NCI-H446 treated with DMSO at 0.1 percent for 48 hours (cell line): ENCODE measurements around the gene FOXK2.
A peak's percentile ranks its signal among the peaks of the same experiment; 100 is the strongest.

Source experiments
- DNase-seq: peaks from one replicate; lab custom pipeline; 2025; lab: John Stamatoyannopoulos, UW

Gene FOXK2

GRCh38 chr17:82640036-82640435 lies 120.5 kb downstream of the FOXK2 start:
- no peak for DNase-seq

- no peak for DNase-seq
These were observed 122.5 kb downstream of the FOXK2 start for GRCh38 chr17:82642022-82642421.

GRCh38 chr17:82644148-82644547 lies 124.6 kb downstream of the FOXK2 start:
- DNase-seq, result no peak

GRCh38 chr17:82645516-82645915 lies 126.0 kb downstream of the FOXK2 start:
- no peak for DNase-seq

GRCh38 chr17:82647593-82648164 lies 128.1 kb downstream of the FOXK2 start:
- no peak for DNase-seq

GRCh38 chr17:82648165-82648668 lies 128.7 kb downstream of the FOXK2 start, which contains the start of gene WDR45B:
Gene WDR45B, minus strand, starts transcription at chr17:82648444. Its CDS starts 104 bp downstream, at chr17:82648340.
- peak; percentile 85 for DNase-seq

- DNase-seq, result no peak
These were observed 129.3 kb downstream of the FOXK2 start for GRCh38 chr17:82648742-82649331.

GRCh38 chr17:82649501-82650261 lies 130.1 kb downstream of the FOXK2 start:
- DNase-seq, result no peak

GRCh38 chr17:82650723-82651122 lies 131.2 kb downstream of the FOXK2 start:
- no peak for DNase-seq

GRCh38 chr17:82653651-82654528 lies 134.4 kb downstream of the FOXK2 start:
- DNase-seq, result no peak
